Caco-2 (cell line): ENCODE results near the gene R3HDM2. TPM values are rescaled to one million over a fixed set of nuclear protein-coding genes. Genes with fewer than 3 reads are reported as not detected.
A peak's percentile ranks its signal among the peaks of the same experiment; 100 is the strongest.
"Not testable (repeated sequence)": the region's sequence is repeated elsewhere in the genome, so short reads cannot be mapped to it uniquely, and the experiment has no call there.

Experiments
- BruUV-seq: library from RNA; stranded (reverse); fragments of 400-500 nt; replicated peaks from 2 replicates; lab custom pipeline; 2021; lab: Mats Ljungman, UMichigan
- CTCF ChIA-PET: fragments of 300-600 bp; sonication (Branson Sonifier 250); formaldehyde crosslinking; loops from one replicate; lab custom pipeline; 2022; ENCODE audit warnings: antibody characterized with exemption; lab: Charles Lee
- POLR2A ChIA-PET: fragments of 300-600 bp; sonication (Branson Sonifier 250); formaldehyde crosslinking; loops from one replicate; lab custom pipeline; 2022; ENCODE audit warnings: antibody characterized with exemption; lab: Charles Lee
- DNase-seq, 2 experiments: peaks; one replicate each; pipeline versions ENCODE4 v3.0.0 to v3.0.0-alpha.2; 2020 to 2022
- H3K27me3 ChIP-seq: replicated peaks from 2 replicates; pipeline ENCODE4 v1.6.0; 2011; ENCODE audit warnings: low read length; ENCODE audit not compliant: control insufficient read depth, insufficient read depth
- H3K36me3 ChIP-seq: 2 replicates; pipeline ENCODE4 v1.5.1; 2011; ENCODE audit warnings: low read length; ENCODE audit not compliant: control insufficient read depth, insufficient read depth
- H3K4me1 ChIP-seq: fragments of 250-450 bp; sonication (Bioruptor Pico); 2 replicates; pipeline ENCODE4 v1.5.1; 2020; ENCODE audit warnings: mild to moderate bottlenecking
- H3K4me3 ChIP-seq: 2 replicates; pipeline ENCODE4 v1.5.1; 2011; ENCODE audit warnings: low read depth, mild to moderate bottlenecking, control low read depth, low read length
- H3K9me3 ChIP-seq: fragments of 250-450 bp; sonication (Bioruptor Pico); 2 replicates; pipeline ENCODE4 v1.5.1; 2020; ENCODE audit warnings: mild to moderate bottlenecking, moderate library complexity
- H3K27ac Mint-ChIP-seq: one replicate; pipeline ENCODE4 v1.8.0; 2022; ENCODE audit warnings: mixed read lengths; ENCODE audit not compliant: unreplicated experiment
- H3K27me3 Mint-ChIP-seq: one replicate; pipeline ENCODE4 v1.8.0; 2022; ENCODE audit warnings: mixed read lengths; ENCODE audit not compliant: insufficient read depth, unreplicated experiment
- H3K36me3 Mint-ChIP-seq: one replicate; pipeline ENCODE4 v1.8.0; 2022; ENCODE audit warnings: mild to moderate bottlenecking, mixed read lengths; ENCODE audit not compliant: insufficient read depth, unreplicated experiment
- H3K4me1 Mint-ChIP-seq: one replicate; pipeline ENCODE4 v1.8.0; 2022; ENCODE audit warnings: low read depth, mixed read lengths; ENCODE audit not compliant: unreplicated experiment
- H3K4me3 Mint-ChIP-seq: one replicate; pipeline ENCODE4 v1.8.0; 2022; ENCODE audit warnings: mild to moderate bottlenecking, moderate library complexity, mixed read lengths; ENCODE audit not compliant: unreplicated experiment
- H3K9me3 Mint-ChIP-seq: one replicate; pipeline ENCODE4 v1.8.0; 2022; ENCODE audit warnings: mixed read lengths; ENCODE audit not compliant: unreplicated experiment
- CTCF ChIP-seq, 2 experiments: fragments of 200-600 bp in 1 of 2; IDR thresholded peaks; 1 replicate in 1 of 2; 2 replicates in 1 of 2; pipeline versions ENCODE4 v1.5.1 to v1.8.0; 2011 to 2022; ENCODE audit warnings: antibody characterized with exemption in 1 of 2, control low read depth in 1 of 2, inconsistent platforms in 1 of 2, low read depth in 1 of 2, low read length in 1 of 2, mild to moderate bottlenecking in 1 of 2, moderate library complexity in 1 of 2; ENCODE audit not compliant: insufficient read depth in 1 of 2, severe bottlenecking in 1 of 2, unreplicated experiment in 1 of 2
- intact Hi-C: fragments of 100-400 bp; cut with micrococcal nuclease; formaldehyde crosslinking; loops from one replicate; pipeline ENCODE4 v1.10.0; 2022; ENCODE audit not compliant: unreplicated experiment
- total RNA-seq: library from RNA; stranded (reverse); gene quantifications from 2 replicates; pipeline ENCODE4 v1.2.3, GENCODE V29; 2022

Gene R3HDM2
- total RNA-seq, 1 experiment from 2014 or later = 33.7 TPM

DNA sequence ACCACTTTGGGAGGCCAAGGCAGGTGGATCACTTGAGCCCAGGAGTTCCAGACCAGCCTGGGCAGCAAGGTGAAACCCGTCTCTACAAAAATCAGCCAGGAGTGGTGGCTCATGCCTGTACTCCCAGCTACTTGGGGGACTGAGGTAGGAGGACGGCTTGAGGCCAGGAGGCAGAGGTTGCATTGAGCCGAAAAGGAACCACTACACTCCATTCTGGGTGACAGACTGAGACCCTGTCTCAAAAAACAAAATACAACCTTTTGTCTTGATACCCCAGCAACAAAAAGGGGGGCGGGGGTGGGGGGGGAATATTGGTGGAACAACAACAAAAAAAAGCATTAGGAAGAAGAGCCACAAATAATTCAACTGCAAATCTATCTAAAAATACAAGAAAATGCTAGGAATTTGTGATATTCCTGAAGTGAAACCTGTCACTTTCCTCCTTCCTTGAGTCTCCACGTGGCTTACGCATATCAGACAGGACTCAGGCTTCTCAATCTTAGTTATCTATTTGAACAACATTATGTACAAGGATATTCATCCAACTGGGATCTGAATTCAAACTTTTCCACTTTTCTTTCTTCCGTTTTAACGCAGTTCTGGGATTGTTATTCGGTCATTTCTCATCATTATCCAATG lies 1.3 kb downstream of the R3HDM2 start:
- no peak for TF ChIP-seq CTCF (IDR thresholded peaks at IDR 0.05; ENCODE audit: insufficient read depth in 1 of 2, low read depth in 1 of 2, low read length in 1 of 2, severe bottlenecking in 1 of 2, unreplicated experiment in 1 of 2)
- TSS peak; percentile 90 for BruUV-seq
- H3K36me3 ChIP-seq = no peaks in the 10 kb centered on the region
- peaks cover 11% of the 10 kb centered on the region for H3K4me1 Mint-ChIP-seq
- H3K9me3 Mint-ChIP-seq = no peaks in the 10 kb centered on the region
- peaks cover 5% of the 10 kb centered on the region for H3K4me1 ChIP-seq
- no peaks in the 10 kb centered on the region for H3K27me3 Mint-ChIP-seq
- H3K4me3 Mint-ChIP-seq = peak overlapping the region; percentile 81
- H3K9me3 ChIP-seq = no peaks in the 10 kb centered on the region
- H3K27ac Mint-ChIP-seq = peak overlapping the region; percentile 96
- CTCF ChIA-PET = interaction anchor here (1.0 to 1.2 kb wide), 3 partner anchors 24 to 61 kb away, joined by 8 to 11 read pairs (median 8); partner anchors contain the start of gene INHBE
- H3K27me3 ChIP-seq = no peaks in the 10 kb centered on the region
- H3K36me3 Mint-ChIP-seq = peaks cover 10% of the 10 kb centered on the region
- no peak for DNase-seq
- intact Hi-C loops = loop anchor here (2.0 kb wide), 1 partner anchor 61 kb away; no protein-coding TSS in a partner anchor
- POLR2A ChIA-PET = interaction anchor here (0.6 to 1.2 kb wide), 4 partner anchors 23 to 200 kb away, joined by 3 to 4 read pairs (median 3); partner anchors contain the start of gene SHMT2
- H3K4me3 ChIP-seq = peak overlapping the region; percentile 49

- no peaks in the 10 kb centered on the region for H3K27me3 Mint-ChIP-seq
- H3K9me3 Mint-ChIP-seq = no peaks in the 10 kb centered on the region
- H3K4me3 ChIP-seq = peak overlapping the region; percentile 49; the same call in 1 of the 2 replicates
- H3K4me1 Mint-ChIP-seq = peaks cover 7% of the 10 kb centered on the region
- no TSS peak for BruUV-seq
- H3K27me3 ChIP-seq = no peaks in the 10 kb centered on the region
- H3K36me3 ChIP-seq = no peaks in the 10 kb centered on the region
- peak overlapping the region; percentile 96 for H3K27ac Mint-ChIP-seq
- H3K4me1 ChIP-seq = no peaks in the 10 kb centered on the region
- no peak for TF ChIP-seq CTCF (IDR thresholded peaks at IDR 0.05; ENCODE audit: insufficient read depth in 1 of 2, low read depth in 1 of 2, low read length in 1 of 2, severe bottlenecking in 1 of 2, unreplicated experiment in 1 of 2)
- CTCF ChIA-PET = no interaction called here
- POLR2A ChIA-PET = interaction anchor here (0.6 kb wide), 1 partner anchor 60 kb away, joined by 3 read pairs; no protein-coding TSS in a partner anchor
- H3K9me3 ChIP-seq = no peaks in the 10 kb centered on the region
- H3K4me3 Mint-ChIP-seq = peak overlapping the region; percentile 81
- intact Hi-C loops = no loop called here
- no peak for DNase-seq
- H3K36me3 Mint-ChIP-seq = peaks cover 15% of the 10 kb centered on the region
Observed at GRCh38 chr12:57428965-57429364, 1.9 kb downstream of the R3HDM2 start.

- H3K4me1 Mint-ChIP-seq, intact Hi-C loops, H3K27me3 Mint-ChIP-seq, H3K9me3 Mint-ChIP-seq, H3K27ac Mint-ChIP-seq, H3K4me1 ChIP-seq, H3K4me3 Mint-ChIP-seq, H3K27me3 ChIP-seq, H3K9me3 ChIP-seq, H3K4me3 ChIP-seq, H3K36me3 ChIP-seq, BruUV-seq, CTCF ChIA-PET, DNase-seq, POLR2A ChIA-PET: not testable (repeated sequence)
- H3K36me3 Mint-ChIP-seq = peaks cover 22% of the 10 kb centered on the region
Observed at GRCh38 chr12:57426948-57427347, 3.9 kb downstream of the R3HDM2 start.
